ENCODE results near the gene TRAPPC10.

GRCh38 chr21:44087426-44088400 is 75.6 kb downstream of the TRAPPC10 start:
- TF ChIP-seq EZH2phosphoT487 (IDR thresholded peaks at IDR 0.05; ENCODE audit: borderline replicate concordance, low read depth) (no peak), TCF12 (IDR thresholded peaks at IDR 0.05) (no peak), RFX5 (IDR thresholded peaks at IDR 0.05; ENCODE audit: low read length) (no peak), CTCF (IDR thresholded peaks at IDR 0.05) (no peak), USF1 (IDR thresholded peaks at IDR 0.05; ENCODE audit: borderline replicate concordance, low read depth) (no peak)
